ENCODE data around the gene PEAR1. TPM values are rescaled to one million over a fixed set of nuclear protein-coding genes. Genes with fewer than 3 reads are reported as not detected.

Gene PEAR1
- 0.55 and 0.80 TPM in 2 replicates for total RNA-seq

- Mint-ChIP-seq H3K4me1 (ENCODE audit: low read depth) (peaks cover 14% of the 10 kb centered on the region), H3K4me3 (ENCODE audit: low read depth) (peak within 1 kb of the TSS; percentile 35), H3K27me3 (ENCODE audit: low read depth) (peaks cover 34% of the 10 kb centered on the region), H3K9me3 (no peaks in the 10 kb centered on the region), H3K36me3 (ENCODE audit: low read depth) (peaks cover 3% of the 10 kb centered on the region), H3K27ac (no peak within 1 kb of the TSS)
- intact Hi-C loops (cut with micrococcal nuclease) = loop anchor here (5.0 to 10.0 kb wide), 2 partner anchors 166 to 208 kb away; partner anchors contain the start of genes ISG20L2 and METTL25B
- DNase-seq (ENCODE audit: low spot score) = no peak
Measured at GRCh38 chr1:156893048-156893953, at the start of gene PEAR1. PEAR1 (plus strand) TSS chr1:156893718; CDS start chr1:156903927, 10,209 bp downstream.

DNA sequence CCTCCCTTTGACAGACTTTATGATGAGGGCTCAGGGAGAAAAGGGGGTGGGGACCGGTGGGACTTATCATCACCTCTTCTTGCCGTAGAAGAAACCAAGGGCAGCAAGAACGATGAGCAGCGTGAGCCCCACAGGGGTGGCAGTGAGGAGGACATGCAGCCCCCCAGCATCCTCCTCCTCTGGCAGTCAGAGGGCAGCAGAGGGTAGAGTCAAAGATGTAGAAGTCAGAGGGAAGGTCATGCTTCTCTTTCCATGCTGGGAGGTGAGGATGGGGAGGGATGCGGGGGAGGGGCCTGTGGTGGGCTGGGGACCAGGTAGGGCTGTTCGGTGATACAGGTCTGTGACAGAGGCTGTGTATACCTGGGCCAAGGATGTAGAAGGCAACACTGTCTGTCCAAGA is 49.4 kb upstream of the PEAR1 start:
- Mint-ChIP-seq H3K4me1 (ENCODE audit: low read depth) (peaks cover 22% of the 10 kb centered on the region), H3K9me3 (no peaks in the 10 kb centered on the region), H3K4me3 (ENCODE audit: low read depth) (no peak overlapping the region), H3K27ac (no peak overlapping the region), H3K36me3 (ENCODE audit: low read depth) (no peaks in the 10 kb centered on the region), H3K27me3 (ENCODE audit: low read depth) (peaks cover 61% of the 10 kb centered on the region)
- no peak for DNase-seq (ENCODE audit: low spot score)
- intact Hi-C loops (cut with micrococcal nuclease) = no loop called here

- H3K4me1 Mint-ChIP-seq (ENCODE audit: low read depth) = peaks cover 23% of the 10 kb centered on the region
- no peak for DNase-seq (ENCODE audit: low spot score)
- H3K36me3 Mint-ChIP-seq (ENCODE audit: low read depth) = no peaks in the 10 kb centered on the region
- H3K4me3 Mint-ChIP-seq (ENCODE audit: low read depth) = no peak overlapping the region
- intact Hi-C loops (cut with micrococcal nuclease) = no loop called here
- peaks cover 61% of the 10 kb centered on the region for H3K27me3 Mint-ChIP-seq (ENCODE audit: low read depth)
- H3K9me3 Mint-ChIP-seq = no peaks in the 10 kb centered on the region
- H3K27ac Mint-ChIP-seq = no peak overlapping the region
Measured at GRCh38 chr1:156844638-156845037, 48.9 kb upstream of the PEAR1 start.

GRCh38 chr1:156845055-156845952 is 48.2 kb upstream of the PEAR1 start:
- Mint-ChIP-seq H3K9me3 (no peaks in the 10 kb centered on the region), H3K27me3 (ENCODE audit: low read depth) (peaks cover 61% of the 10 kb centered on the region)

DNA sequence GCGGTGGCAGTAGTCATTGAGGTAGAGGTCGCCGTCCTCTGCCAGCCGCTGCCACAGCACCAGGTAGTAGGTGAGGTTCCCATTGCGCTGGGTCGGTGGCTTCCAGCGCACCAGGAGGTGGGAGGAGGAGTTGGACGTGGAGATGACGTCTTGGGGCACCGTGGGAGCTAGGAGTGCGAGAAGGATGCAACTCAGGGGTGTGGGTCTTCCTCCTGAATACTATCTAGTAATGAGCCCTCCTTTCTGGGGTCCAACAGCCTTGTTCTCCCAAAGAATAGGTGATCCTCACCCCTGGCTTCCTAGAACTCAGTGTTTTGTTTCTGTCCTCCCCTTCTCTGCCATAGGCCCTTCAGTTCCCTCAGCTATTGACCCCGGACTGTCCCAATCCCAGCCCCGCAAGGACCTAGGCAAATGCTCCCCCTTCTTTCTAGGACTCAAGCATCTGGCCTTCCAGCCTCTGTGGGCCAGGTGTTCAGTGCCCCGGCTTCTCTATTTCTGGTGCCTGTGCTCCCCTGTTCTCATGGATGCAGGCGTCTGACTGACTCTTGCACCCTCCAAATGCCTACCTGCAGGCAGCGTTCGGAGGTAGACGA is 47.5 kb upstream of the PEAR1 start:
- no peak for DNase-seq (ENCODE audit: low spot score)
- Mint-ChIP-seq H3K4me1 (ENCODE audit: low read depth) (peaks cover 22% of the 10 kb centered on the region), H3K9me3 (no peaks in the 10 kb centered on the region), H3K36me3 (ENCODE audit: low read depth) (no peaks in the 10 kb centered on the region), H3K27ac (no peak overlapping the region), H3K27me3 (ENCODE audit: low read depth) (peaks cover 58% of the 10 kb centered on the region), H3K4me3 (ENCODE audit: low read depth) (no peak overlapping the region)
- intact Hi-C loops (cut with micrococcal nuclease) = no loop called here

More at GRCh38 chr1:156845055-156845952, 48.2 kb upstream of the PEAR1 start:
- Mint-ChIP-seq H3K4me1 (ENCODE audit: low read depth) (peaks cover 22% of the 10 kb centered on the region), H3K27ac (no peak overlapping the region), H3K36me3 (ENCODE audit: low read depth) (no peaks in the 10 kb centered on the region), H3K4me3 (ENCODE audit: low read depth) (peak overlapping the region; percentile 26)
- no peak for DNase-seq (ENCODE audit: low spot score)
- intact Hi-C loops (cut with micrococcal nuclease) = no loop called here

- DNase-seq (ENCODE audit: low spot score) = no peak
- peaks cover 22% of the 10 kb centered on the region for H3K4me1 Mint-ChIP-seq (ENCODE audit: low read depth)
- intact Hi-C loops (cut with micrococcal nuclease) = no loop called here
- no peak overlapping the region for H3K27ac Mint-ChIP-seq
- no peak overlapping the region for H3K4me3 Mint-ChIP-seq (ENCODE audit: low read depth)
- H3K36me3 Mint-ChIP-seq (ENCODE audit: low read depth) = no peaks in the 10 kb centered on the region
- H3K9me3 Mint-ChIP-seq = no peaks in the 10 kb centered on the region
- H3K27me3 Mint-ChIP-seq (ENCODE audit: low read depth) = peaks cover 58% of the 10 kb centered on the region
Measured at GRCh38 chr1:156846643-156847042, 46.9 kb upstream of the PEAR1 start.

DNA sequence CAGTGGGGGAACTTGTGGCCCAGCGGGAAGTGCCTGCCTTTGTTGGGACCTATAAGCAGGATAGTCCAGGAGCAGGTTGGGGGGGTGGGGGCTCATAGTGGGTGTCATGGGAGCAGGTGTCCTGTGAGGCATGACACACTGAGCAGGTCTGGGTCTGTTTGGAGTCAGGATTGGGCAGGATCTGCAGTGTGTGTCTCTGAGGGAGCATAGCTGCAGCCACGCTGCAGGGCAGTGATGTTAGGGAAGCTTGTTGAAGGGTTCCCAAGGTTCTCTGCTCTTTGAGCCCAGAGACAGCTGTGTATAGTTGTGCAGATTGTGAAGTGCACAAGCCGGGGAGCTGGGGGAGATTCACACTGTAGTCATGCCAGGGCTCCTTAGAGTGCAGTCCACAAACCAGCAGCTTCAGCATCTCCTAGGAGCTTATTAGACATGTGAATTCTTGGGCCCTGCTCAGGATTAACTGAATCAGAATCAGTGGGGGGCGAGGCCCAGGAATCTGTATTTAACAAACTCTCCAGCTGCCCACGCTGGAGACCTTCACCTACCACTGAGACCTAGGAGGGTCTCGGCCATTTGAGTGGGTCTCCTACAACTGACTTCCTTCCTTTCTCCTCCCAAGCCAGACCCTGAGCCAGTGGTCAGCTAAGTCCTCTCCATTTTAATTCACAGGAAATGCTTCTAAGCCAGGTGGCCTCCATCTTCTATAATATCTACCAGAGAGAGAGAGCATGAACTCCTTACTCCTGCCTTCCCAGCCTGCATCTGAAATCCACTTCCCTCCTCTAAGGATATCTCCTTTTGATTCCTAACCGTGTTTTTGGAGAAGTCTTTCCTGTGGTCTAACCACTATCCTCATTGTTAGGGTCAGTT is 45.7 kb upstream of the PEAR1 start:
- no peaks in the 10 kb centered on the region for H3K36me3 Mint-ChIP-seq (ENCODE audit: low read depth)
- intact Hi-C loops (cut with micrococcal nuclease) = loop anchor here (2.0 kb wide), 1 partner anchor 13 kb away; no protein-coding TSS in a partner anchor
- peaks cover 47% of the 10 kb centered on the region for H3K27me3 Mint-ChIP-seq (ENCODE audit: low read depth)
- H3K4me1 Mint-ChIP-seq (ENCODE audit: low read depth) = peaks cover 22% of the 10 kb centered on the region
- H3K4me3 Mint-ChIP-seq (ENCODE audit: low read depth) = no peak overlapping the region
- DNase-seq (ENCODE audit: low spot score) = no peak
- H3K9me3 Mint-ChIP-seq = no peaks in the 10 kb centered on the region
- peak overlapping the region; percentile 47 for H3K27ac Mint-ChIP-seq

DNA sequence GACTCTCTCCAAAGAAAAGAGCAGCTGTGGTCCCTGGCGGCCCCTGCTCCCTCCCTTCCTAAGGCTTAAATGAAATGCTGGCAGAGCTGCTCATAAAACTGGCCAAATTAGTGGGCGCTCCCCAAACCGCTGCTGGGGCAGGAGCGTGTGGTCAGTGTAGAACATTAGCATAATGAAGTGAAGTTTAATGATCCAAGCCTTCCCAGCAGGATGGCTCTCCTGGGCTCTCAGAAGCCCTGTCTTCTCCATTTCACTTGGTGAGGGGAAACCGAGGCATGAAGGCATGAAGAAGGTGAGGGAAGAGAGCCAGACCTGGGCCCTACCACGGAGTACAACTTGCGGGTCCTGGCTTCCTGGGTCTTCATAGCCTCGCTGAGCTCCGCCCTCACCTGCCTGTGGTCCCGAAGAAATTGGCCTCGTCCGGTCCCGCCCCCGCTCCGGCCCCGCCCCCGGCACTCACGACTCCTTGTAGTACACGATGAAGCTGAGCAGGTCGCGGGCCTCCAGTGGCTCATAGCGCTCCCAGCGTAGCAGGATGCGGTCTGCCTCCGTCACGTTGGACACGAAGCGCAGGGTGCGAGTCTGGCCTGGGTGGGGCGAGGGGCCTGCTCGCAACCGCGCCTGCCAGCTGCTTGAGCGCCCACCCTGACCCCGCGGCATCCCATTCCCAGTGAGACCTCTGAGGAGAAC is 44.9 kb upstream of the PEAR1 start:
- no peak overlapping the region for H3K27ac Mint-ChIP-seq

GRCh38 chr1:156849151-156849496 is 44.4 kb upstream of the PEAR1 start:
- no peak overlapping the region for H3K4me3 Mint-ChIP-seq (ENCODE audit: low read depth)
- peaks cover 20% of the 10 kb centered on the region for H3K4me1 Mint-ChIP-seq (ENCODE audit: low read depth)
- no peak overlapping the region for H3K27ac Mint-ChIP-seq
- peaks cover 42% of the 10 kb centered on the region for H3K27me3 Mint-ChIP-seq (ENCODE audit: low read depth)
- no peak for DNase-seq (ENCODE audit: low spot score)
- intact Hi-C loops (cut with micrococcal nuclease) = loop anchor here (2.0 kb wide), 1 partner anchor 14 kb away; no protein-coding TSS in a partner anchor
- H3K9me3 Mint-ChIP-seq = no peaks in the 10 kb centered on the region
- no peaks in the 10 kb centered on the region for H3K36me3 Mint-ChIP-seq (ENCODE audit: low read depth)

More for the DNA sequence above, 44.9 kb upstream of the PEAR1 start:
- peaks cover 44% of the 10 kb centered on the region for H3K27me3 Mint-ChIP-seq (ENCODE audit: low read depth)
- peaks cover 22% of the 10 kb centered on the region for H3K4me1 Mint-ChIP-seq (ENCODE audit: low read depth)
- intact Hi-C loops (cut with micrococcal nuclease) = loop anchor here (2.0 kb wide), 1 partner anchor 14 kb away; no protein-coding TSS in a partner anchor
- H3K9me3 Mint-ChIP-seq = no peaks in the 10 kb centered on the region
- H3K36me3 Mint-ChIP-seq (ENCODE audit: low read depth) = no peaks in the 10 kb centered on the region
- DNase-seq (ENCODE audit: low spot score) = peak; percentile 55
- H3K4me3 Mint-ChIP-seq (ENCODE audit: low read depth) = peak overlapping the region; percentile 4

DNA sequence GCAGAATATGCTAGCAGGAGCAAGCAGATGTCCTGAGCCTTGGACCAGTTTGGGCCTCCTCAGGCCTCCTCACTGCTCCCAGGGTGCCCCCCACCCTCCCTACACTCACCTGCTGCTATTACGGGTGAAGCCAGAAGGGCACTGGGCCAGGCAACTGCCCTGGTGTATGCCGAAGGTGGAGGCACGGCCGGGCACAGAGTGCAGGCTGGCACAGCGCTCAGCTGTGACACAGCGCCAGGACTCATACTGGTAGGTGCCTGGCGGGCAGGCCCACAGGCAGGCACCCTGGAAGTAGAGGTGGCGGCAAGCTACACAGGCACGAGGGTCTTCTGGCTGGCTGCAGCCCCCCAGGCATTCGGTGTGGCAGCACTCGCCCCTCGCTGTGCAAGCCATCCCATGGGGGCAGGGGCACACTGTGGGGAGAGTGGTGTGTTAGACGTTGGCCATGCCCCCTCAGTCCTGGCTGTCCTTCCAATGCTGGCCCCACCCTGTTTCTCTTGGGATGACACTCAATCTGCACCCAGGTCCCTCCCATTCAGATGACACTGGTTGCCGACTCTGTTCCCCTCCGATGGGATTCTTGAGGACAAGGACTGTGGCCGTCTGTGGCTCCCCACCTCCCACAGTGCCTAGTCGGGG is 41.6 kb upstream of the PEAR1 start:
- H3K4me1 Mint-ChIP-seq (ENCODE audit: low read depth) = peaks cover 17% of the 10 kb centered on the region
- H3K27me3 Mint-ChIP-seq (ENCODE audit: low read depth) = peaks cover 27% of the 10 kb centered on the region
- H3K4me3 Mint-ChIP-seq (ENCODE audit: low read depth) = no peak overlapping the region
- H3K27ac Mint-ChIP-seq = no peak overlapping the region
- H3K9me3 Mint-ChIP-seq = no peaks in the 10 kb centered on the region
- intact Hi-C loops (cut with micrococcal nuclease) = no loop called here
- no peak for DNase-seq (ENCODE audit: low spot score)
- H3K36me3 Mint-ChIP-seq (ENCODE audit: low read depth) = no peaks in the 10 kb centered on the region

GRCh38 chr1:156852418-156852874 is 41.1 kb upstream of the PEAR1 start:
- peaks cover 27% of the 10 kb centered on the region for H3K27me3 Mint-ChIP-seq (ENCODE audit: low read depth)
- no peak for DNase-seq (ENCODE audit: low spot score)
- no peaks in the 10 kb centered on the region for H3K36me3 Mint-ChIP-seq (ENCODE audit: low read depth)
- H3K4me3 Mint-ChIP-seq (ENCODE audit: low read depth) = no peak overlapping the region
- no peak overlapping the region for H3K27ac Mint-ChIP-seq
- H3K9me3 Mint-ChIP-seq = no peaks in the 10 kb centered on the region
- intact Hi-C loops (cut with micrococcal nuclease) = no loop called here
- H3K4me1 Mint-ChIP-seq (ENCODE audit: low read depth) = peaks cover 13% of the 10 kb centered on the region

Data from activated T-helper 2 cell treated with anti-CD3 and anti-CD28 coated beads, Interferon-gamma antibody, Interleukin-2, Interleukin-4, amounts not matched to agents 10 μg/mL and 5 μg/mL and 100 μg/mL, durations not matched to agents 14 hours and 24 hours and 36 hours (primary cell).